K562 (cell line): Measurements from ENCODE around the gene EPC2. TPM values are rescaled to one million over a fixed set of nuclear protein-coding genes. Genes with fewer than 3 reads are reported as not detected.

Experiments
- ARID2 ChIP-seq: fragments of 450-650 bp; IDR thresholded peaks from 2 replicates; pipeline ENCODE4 v1.6.1; 2017; ENCODE audit warnings: antibody characterized with exemption, mild to moderate bottlenecking
- CBX3 ChIP-seq, 2 experiments: IDR thresholded peaks; 1 replicate in 1 of 2; 2 replicates in 1 of 2; pipeline ENCODE4 v1.6.1; 2012; ENCODE audit warnings: inconsistent platforms in 2 of 2, low read length in 2 of 2, borderline replicate concordance in 1 of 2, control low read depth in 1 of 2
- CCNT2 ChIP-seq: IDR thresholded peaks from 2 replicates; pipeline ENCODE4 v1.6.1; 2011; ENCODE audit warnings: borderline replicate concordance, low read depth, mild to moderate bottlenecking, moderate library complexity, mixed read lengths, low read length; ENCODE audit not compliant: insufficient read length; ENCODE audit errors: extremely low read depth
- FIP1L1 ChIP-seq: fragments of 200-400 bp; formaldehyde crosslinking; IDR thresholded peaks from 2 replicates; pipeline ENCODE4 v1.6.1; 2018; ENCODE audit warnings: mild to moderate bottlenecking, low read depth, low read length; ENCODE audit not compliant: poor library complexity, severe bottlenecking
- FOSL1 ChIP-seq: fragments of 200-800 bp; sonication (Bioruptor generic); conservative IDR thresholded peaks from 2 replicates; pipeline ENCODE4 v1.6.1; 2016; ENCODE audit warnings: missing genetic modification characterization, missing compliant biosample characterization
- FUS ChIP-seq: fragments of 200-400 bp; formaldehyde crosslinking; optimal IDR thresholded peaks from 2 replicates; pipeline ENCODE3; 2017; ENCODE audit warnings: low read depth, low read length
- GABPA ChIP-seq: fragments of 200-800 bp; sonication (Bioruptor generic); conservative IDR thresholded peaks from 2 replicates; pipeline ENCODE4 v1.6.1; 2016; ENCODE audit warnings: low read depth, missing genetic modification characterization, missing compliant biosample characterization
- GATAD2A ChIP-seq: fragments of 450-650 bp; IDR thresholded peaks from 2 replicates; pipeline ENCODE4 v1.6.1; 2017
- GTF2E2 ChIP-seq: fragments of 200-800 bp; sonication (Bioruptor generic); IDR thresholded peaks from 2 replicates; pipeline ENCODE4 v1.6.1; 2016; ENCODE audit warnings: missing genetic modification characterization, missing compliant biosample characterization
- GTF3C2 ChIP-seq: IDR thresholded peaks from 3 replicates; pipeline ENCODE4 v1.6.1; 2011; ENCODE audit warnings: borderline replicate concordance, mild to moderate bottlenecking, moderate library complexity; ENCODE audit not compliant: insufficient read length; ENCODE audit errors: extremely low read depth
- HDAC1 ChIP-seq, 2 experiments: fragments of 450-650 bp; IDR thresholded peaks; 2 replicates each; pipeline ENCODE4 v1.6.1; 2016 to 2017; ENCODE audit warnings: inconsistent platforms in 1 of 2, mild to moderate bottlenecking in 1 of 2, moderate library complexity in 1 of 2
- HDAC2 ChIP-seq: fragments of 450-650 bp; IDR thresholded peaks from 2 replicates; pipeline ENCODE4 v1.6.1; 2016; ENCODE audit warnings: mild to moderate bottlenecking
- MBD2 ChIP-seq: sonication (generic); IDR thresholded peaks from 2 replicates; pipeline ENCODE4 v1.6.1; 2016; ENCODE audit warnings: low read depth, borderline replicate concordance
- MTA1 ChIP-seq: fragments of 450-650 bp; IDR thresholded peaks from 2 replicates; pipeline ENCODE4 v1.6.1; 2017; ENCODE audit warnings: borderline replicate concordance
- SOX6 ChIP-seq: fragments of 450-650 bp; IDR thresholded peaks from 2 replicates; pipeline ENCODE4 v1.6.1; 2014; ENCODE audit warnings: mild to moderate bottlenecking
- SPI1 ChIP-seq: IDR thresholded peaks from 2 replicates; pipeline ENCODE4 v1.6.1; 2011; ENCODE audit warnings: low read depth, low read length, control low read depth, borderline replicate concordance
- TSC22D4 ChIP-seq: fragments of 450-650 bp; IDR thresholded peaks from 2 replicates; pipeline ENCODE4 v1.6.1; 2016; ENCODE audit warnings: missing genetic modification characterization, missing biosample characterization, control low read depth
- ZBTB5 ChIP-seq: fragments of 450-650 bp; IDR thresholded peaks from 2 replicates; pipeline ENCODE4 v1.6.1; 2017; ENCODE audit warnings: antibody characterized with exemption
- ZNF24 ChIP-seq: fragments of 450-650 bp; IDR thresholded peaks from 2 replicates; pipeline ENCODE4 v1.6.1; 2016
- ZNF639 ChIP-seq, 2 experiments: fragments of 200-800 bp in 1 of 2; sonication (Bioruptor generic) in 1 of 2; sonication (generic) in 1 of 2; formaldehyde crosslinking in 1 of 2; IDR thresholded peaks in 1 of 2; conservative IDR thresholded peaks in 1 of 2; 2 replicates each; pipeline versions ENCODE4 v1.5.0 to v1.6.1; 2016 to 2020; ENCODE audit warnings: missing compliant biosample characterization in 1 of 2, missing genetic modification characterization in 1 of 2, missing genetic modification reagents in 1 of 2
- polyA plus RNA-seq, 8 experiments: library from polyadenylated mRNA; depleted of rRNA in 4 of 8; stranded (reverse) in 5 of 8; unstranded in 3 of 8; fragments of >200 nt; fragmentation: Nextera tagmentation in 2 of 8; fragmentation: Illumina TruSeq in 1 of 8; extraction: Ambion mirVana in 2 of 8; extraction: Trizol in 1 of 8; gene quantifications; 2 replicates each; pipeline versions ENCODE4 v1.2.1 to v1.2.3, GENCODE V29; 2011 to 2014; ENCODE audit warnings: inconsistent platforms in 1 of 8, missing spikeins in 1 of 8
- total RNA-seq, 7 experiments: library from RNA; depleted of rRNA in 6 of 7; stranded (reverse); fragments of >200 nt in 6 of 7; fragmentation: Illumina TruSeq in 2 of 7; extraction: Trizol in 2 of 7; gene quantifications; 2 replicates each; pipeline versions ENCODE4 v1.2.1 to v1.2.3, GENCODE V29; 2011 to 2021; ENCODE audit warnings: low replicate concordance in 1 of 7
- TF ChIP-seq, protein P1 (sequence below): fragments of 450-650 bp; formaldehyde crosslinking; conservative IDR thresholded peaks from 2 replicates; pipeline ENCODE4 v1.4.0; 2022; ENCODE audit warnings: mild to moderate bottlenecking, missing genetic modification characterization

EPC2 gene
- total and polyA plus RNA-seq, 9 of the 15 experiments (the other 6 are each of a cell fraction or from before 2014, with no cell fraction given), result 7.0 to 35.8 (median 29.1) TPM

DNA sequence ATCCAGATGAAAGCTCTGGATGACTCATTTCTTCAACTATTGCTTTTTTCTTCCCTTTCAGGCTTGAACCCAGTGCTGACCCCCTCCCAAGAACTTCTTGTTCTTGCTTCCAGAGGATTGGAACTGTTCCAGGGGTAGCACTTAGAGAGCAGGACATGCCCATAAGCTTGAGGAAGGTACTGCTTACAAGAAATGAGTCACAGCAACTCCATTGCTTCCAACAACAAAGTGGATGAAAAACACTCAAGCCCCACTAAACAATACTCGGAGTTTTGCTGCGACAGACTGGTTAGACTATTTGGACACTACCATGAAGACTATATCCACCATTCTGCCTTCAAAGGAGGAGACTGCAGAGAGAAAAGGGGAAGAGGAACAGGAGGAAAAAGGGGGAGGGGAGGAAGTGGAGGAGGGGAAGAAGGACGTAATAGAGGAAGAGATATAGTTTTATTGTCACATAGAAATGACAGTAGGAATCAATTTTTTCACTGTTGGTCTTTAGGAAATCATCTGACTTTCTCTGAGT lies 1.6 kb upstream of the EPC2 start (continued):
- TF ChIP-seq ZBTB5 (0 out of 2 replicates have a peak, but pooled peaks have one; percentile 35), SPI1 (peak; percentile 98), FIP1L1 (no peak), ARID2 (0 out of 2 replicates have a peak, but pooled peaks have one; percentile 40), GATAD2A (peak; percentile 66; the same call in 1 of the 2 replicates), FUS (no peak), HDAC1 (IDR thresholded peaks at IDR 0.05) (peak in 1 of 2 experiments; percentile 60; a peak in 2 of 4 replicates), ZNF24 (no peak), MTA1 (peak; percentile 88), ZNF639 (CRISPR knock-in tag; conservative IDR thresholded peaks at IDR 0.05 in 1 of 2, IDR thresholded peaks at IDR 0.05 in 1 of 2) (0 out of 4 replicates have a peak, but pooled peaks of 1 of the 2 experiments have one; percentile 23), MBD2 (no peak), GTF3C2 (no peak), TSC22D4 (tag) (no peak), FOSL1 (tag) (peak; percentile 63), CCNT2 (no peak), GTF2E2 (tag) (no peak), CBX3 (IDR thresholded peaks at IDR 0.05; ENCODE audit: borderline replicate concordance in 1 of 2, low read length in 2 of 2) (peak in 1 of 2 experiments; percentile 56; a peak in 1 of 3 replicates), HDAC2 (peak; percentile 32; the same call in 1 of the 2 replicates), GABPA (tag) (0 out of 2 replicates have a peak, but pooled peaks have one; percentile 33), SOX6 (0 out of 2 replicates have a peak, but pooled peaks have one; percentile 11)
- TF ChIP-seq, protein P1, sequence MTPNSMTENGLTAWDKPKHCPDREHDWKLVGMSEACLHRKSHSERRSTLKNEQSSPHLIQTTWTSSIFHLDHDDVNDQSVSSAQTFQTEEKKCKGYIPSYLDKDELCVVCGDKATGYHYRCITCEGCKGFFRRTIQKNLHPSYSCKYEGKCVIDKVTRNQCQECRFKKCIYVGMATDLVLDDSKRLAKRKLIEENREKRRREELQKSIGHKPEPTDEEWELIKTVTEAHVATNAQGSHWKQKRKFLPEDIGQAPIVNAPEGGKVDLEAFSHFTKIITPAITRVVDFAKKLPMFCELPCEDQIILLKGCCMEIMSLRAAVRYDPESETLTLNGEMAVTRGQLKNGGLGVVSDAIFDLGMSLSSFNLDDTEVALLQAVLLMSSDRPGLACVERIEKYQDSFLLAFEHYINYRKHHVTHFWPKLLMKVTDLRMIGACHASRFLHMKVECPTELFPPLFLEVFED (CRISPR knock-in tag), result peak; percentile 57; the same call in 1 of the 2 replicates
